Cardiac fibroblast (primary cell): ENCODE results near the gene UBE2Z.
"Not testable (repeated sequence)": the region's sequence is repeated elsewhere in the genome, so short reads cannot be mapped to it uniquely, and the experiment has no call there.

Source experiments
- DNase-seq, 2 donors: peaks; one replicate each; pipeline versions ENCODE4 v3.0.0 to v3.0.0-alpha.2; 2010; ENCODE audit warnings: low read depth in 2 of 2
- H3K4me3 ChIP-seq, 2 donors: replicated peaks in 1 of 2; 1 replicate in 1 of 2; 2 replicates in 1 of 2; pipeline ENCODE4 v1.5.1; 2011; ENCODE audit warnings: low read depth in 2 of 2, low read length in 2 of 2, mild to moderate bottlenecking in 2 of 2, moderate library complexity in 1 of 2
- TF ChIP-seq, protein P1 (sequence below): IDR thresholded peaks from one replicate; pipeline ENCODE4 v1.5.1; 2011; ENCODE audit warnings: low read depth, mild to moderate bottlenecking, low read length, inconsistent platforms

The UBE2Z gene

DNA sequence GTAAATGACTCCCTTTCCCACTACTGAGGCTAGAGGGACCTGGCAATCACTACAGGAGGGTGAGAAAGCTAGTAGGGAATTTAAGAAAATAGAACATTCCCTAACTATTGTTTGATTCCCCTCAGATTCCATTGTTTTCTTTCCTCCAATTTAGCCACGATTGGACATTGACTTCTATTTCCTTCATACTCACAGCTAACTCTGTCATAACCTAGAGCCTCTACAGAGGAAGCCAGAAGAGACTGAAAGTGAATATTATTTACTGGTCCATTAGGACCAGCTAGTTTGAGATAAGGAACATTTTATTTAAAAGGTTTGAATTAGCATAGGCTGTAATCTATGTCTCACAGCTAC lies 21.6 kb downstream of the UBE2Z start:
- no peak for DNase-seq
- TF ChIP-seq, protein P1, sequence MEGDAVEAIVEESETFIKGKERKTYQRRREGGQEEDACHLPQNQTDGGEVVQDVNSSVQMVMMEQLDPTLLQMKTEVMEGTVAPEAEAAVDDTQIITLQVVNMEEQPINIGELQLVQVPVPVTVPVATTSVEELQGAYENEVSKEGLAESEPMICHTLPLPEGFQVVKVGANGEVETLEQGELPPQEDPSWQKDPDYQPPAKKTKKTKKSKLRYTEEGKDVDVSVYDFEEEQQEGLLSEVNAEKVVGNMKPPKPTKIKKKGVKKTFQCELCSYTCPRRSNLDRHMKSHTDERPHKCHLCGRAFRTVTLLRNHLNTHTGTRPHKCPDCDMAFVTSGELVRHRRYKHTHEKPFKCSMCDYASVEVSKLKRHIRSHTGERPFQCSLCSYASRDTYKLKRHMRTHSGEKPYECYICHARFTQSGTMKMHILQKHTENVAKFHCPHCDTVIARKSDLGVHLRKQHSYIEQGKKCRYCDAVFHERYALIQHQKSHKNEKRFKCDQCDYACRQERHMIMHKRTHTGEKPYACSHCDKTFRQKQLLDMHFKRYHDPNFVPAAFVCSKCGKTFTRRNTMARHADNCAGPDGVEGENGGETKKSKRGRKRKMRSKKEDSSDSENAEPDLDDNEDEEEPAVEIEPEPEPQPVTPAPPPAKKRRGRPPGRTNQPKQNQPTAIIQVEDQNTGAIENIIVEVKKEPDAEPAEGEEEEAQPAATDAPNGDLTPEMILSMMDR = no peak
- no peak overlapping the region for H3K4me3 ChIP-seq

DNA sequence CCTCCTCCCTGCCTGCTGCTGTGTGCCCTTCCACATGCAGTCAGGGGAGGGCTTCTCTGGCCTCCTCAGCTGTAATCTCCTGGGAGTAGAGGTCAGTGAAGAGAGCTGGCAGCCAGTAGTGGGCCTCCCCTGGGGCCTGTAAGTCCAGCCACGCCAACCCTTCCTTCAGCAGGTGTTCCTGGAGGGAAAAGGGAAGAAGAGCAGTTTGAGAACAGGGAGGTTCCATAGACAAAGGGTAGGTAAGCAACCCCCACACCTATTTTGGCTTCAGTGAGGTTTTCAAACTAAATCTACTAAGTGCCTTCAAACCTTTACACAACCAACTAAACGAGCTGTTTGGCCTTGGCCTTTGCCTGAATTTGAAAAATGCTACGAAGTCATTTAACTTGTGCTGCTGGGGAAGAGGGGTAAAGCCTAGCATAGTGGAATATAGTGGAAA lies 22.2 kb downstream of the UBE2Z start:
- TF ChIP-seq, protein P1 = no peak
- DNase-seq = peak in 1 of 2 donors; percentile 36
- no peak overlapping the region for H3K4me3 ChIP-seq

GRCh38 chr17:48933035-48933434 lies 24.8 kb downstream of the UBE2Z start:
- no peak overlapping the region for H3K4me3 ChIP-seq
- TF ChIP-seq, protein P1 = no peak
- no peak for DNase-seq

GRCh38 chr17:48944515-48945260 lies 36.5 kb downstream of the UBE2Z start, which contains the start of gene SNF8:
SNF8 (minus strand) TSS chr17:48944842; CDS start chr17:48944734, 108 bp downstream.
- peak; percentile 91 to 93 for DNase-seq
- H3K4me3 ChIP-seq = peak within 1 kb of the TSS; percentile 85 to 86
- TF ChIP-seq, protein P1 = no peak

- not testable (repeated sequence) for DNase-seq
- H3K4me3 ChIP-seq = peak overlapping the region; percentile 85 to 86
Observed at GRCh38 chr17:48945261-48945651, 37.0 kb downstream of the UBE2Z start.

GRCh38 chr17:48951572-48951971 lies 43.4 kb downstream of the UBE2Z start:
- no peak overlapping the region for H3K4me3 ChIP-seq
- no peak for DNase-seq
- TF ChIP-seq, protein P1 = no peak

- H3K4me3 ChIP-seq = no peak overlapping the region
- no peak for DNase-seq
- TF ChIP-seq, protein P1 = no peak
Observed at GRCh38 chr17:48952904-48953303, 44.7 kb downstream of the UBE2Z start.
